Daoy (cell line): Measurements from ENCODE around the gene TLX2. TPM values are rescaled to one million over a fixed set of nuclear protein-coding genes. Genes with fewer than 3 reads are reported as not detected.

Source experiments
- DNase-seq: peaks from one replicate; pipeline ENCODE4 v3.0.0-alpha.2; 2015; ENCODE audit warnings: low read depth
- total RNA-seq: library from RNA; depleted of rRNA; stranded (reverse); fragments of >200 nt; shearing (Covaris generic); gene quantifications from 2 replicates; pipeline ENCODE4 v1.2.3, GENCODE V29; 2014

TLX2 gene
- total RNA-seq, 1 experiment from 2014 or later: not detected

DNA sequence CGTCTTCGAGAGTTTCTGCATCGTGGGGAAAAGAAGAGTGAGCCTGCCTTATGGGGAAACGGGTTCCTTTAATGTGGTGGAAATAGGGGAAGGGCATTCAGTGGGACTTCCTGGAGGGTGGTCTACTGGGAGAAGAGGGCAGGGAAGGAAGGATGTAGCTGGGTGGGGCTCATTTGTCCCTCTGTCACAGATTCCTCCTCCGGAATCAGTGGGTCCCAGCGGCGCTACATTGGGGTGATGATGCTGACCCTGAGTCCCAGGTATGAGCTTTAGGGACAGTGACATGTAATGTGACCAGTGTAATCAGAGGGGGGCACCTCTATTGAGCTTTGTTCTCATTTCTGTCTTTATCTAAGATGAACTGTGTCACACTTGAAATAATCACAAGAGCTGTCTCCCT lies 17.4 kb downstream of the TLX2 start:
- no peak for DNase-seq

DNA sequence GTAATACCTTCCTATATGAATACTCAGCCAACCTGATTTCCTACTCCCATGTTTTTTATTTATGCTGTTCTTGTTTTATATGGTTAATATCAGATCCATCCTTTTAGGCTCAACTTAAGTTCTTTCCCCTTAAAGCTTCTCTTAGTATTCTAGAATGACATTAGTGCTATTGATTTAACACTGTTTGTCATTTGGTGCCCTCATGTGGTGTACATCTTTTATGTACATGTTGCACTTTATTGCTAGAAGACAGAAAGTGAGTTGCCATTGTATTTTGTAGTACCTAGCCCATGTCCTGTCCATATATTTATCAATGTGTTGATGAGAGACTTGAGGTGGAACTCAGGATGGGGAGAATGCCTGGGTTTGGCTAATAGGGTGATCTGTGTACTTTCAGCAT lies 18.0 kb downstream of the TLX2 start:
- DNase-seq: no peak

DNA sequence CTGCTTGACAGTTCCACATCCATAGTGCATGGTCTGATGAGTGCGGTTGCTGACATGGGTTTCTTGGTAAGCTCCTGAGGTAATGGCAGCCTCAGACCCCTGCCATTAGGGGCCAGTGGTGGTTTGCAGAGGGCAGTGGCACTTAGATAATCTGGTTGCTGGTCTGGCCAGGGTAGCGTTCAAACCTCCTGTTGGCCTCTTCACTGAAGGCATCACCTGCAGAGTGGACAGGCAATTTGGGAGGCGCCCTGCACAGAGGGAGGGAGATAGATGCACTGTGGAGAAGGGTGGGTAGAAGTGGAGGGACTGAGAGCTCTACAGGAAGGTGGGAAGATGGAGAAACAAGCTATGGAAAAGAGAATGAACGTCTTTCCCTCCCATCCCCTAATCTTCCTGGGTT lies 19.2 kb downstream of the TLX2 start:
- no peak for DNase-seq

DNA sequence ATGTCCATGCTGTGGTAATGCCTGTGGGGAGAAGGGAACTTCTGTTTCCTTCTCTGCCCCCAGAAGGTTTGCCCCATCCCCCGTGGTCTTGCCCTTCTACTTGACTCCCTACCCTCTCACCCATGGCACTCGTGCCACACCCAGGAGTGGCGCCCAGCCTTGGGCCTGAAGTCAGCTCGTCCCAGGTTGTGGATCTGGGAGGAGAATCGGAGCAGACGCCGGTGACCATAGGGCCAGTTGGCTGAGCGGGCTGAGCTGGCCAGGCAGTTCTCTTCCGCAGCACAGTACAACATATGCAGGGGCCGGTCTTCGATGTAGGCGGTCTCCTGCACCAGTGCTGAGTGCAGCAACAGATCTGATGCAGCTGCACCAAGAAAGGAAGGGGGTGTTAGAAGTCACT lies 20.2 kb downstream of the TLX2 start:
- no peak for DNase-seq

DNA sequence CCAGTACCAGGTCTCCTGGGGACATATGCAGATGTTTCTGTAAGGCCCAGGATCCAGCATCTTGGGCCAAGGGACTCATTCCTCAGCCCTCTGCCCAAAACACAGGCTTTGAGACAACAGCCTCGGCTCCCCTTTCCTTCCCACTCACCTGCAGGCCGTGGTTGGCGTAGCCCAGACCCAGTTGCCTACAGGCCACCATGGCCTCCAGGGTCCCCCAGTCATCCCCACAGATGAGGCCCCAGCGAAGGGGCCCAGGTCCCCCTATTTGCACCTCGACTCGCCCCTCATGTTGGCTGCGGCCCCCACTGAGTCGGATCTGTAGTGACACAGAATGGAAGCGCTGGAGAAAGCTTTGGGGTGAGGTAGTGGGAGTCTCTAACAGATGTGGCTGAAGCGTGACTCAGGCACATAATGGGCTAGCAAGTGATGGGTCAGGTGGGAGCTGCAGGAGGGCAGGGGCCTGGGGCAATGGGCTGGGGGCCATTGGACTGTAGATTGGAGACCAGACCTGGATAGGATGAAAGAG lies 21.3 kb downstream of the TLX2 start:
- DNase-seq: no peak

DNA sequence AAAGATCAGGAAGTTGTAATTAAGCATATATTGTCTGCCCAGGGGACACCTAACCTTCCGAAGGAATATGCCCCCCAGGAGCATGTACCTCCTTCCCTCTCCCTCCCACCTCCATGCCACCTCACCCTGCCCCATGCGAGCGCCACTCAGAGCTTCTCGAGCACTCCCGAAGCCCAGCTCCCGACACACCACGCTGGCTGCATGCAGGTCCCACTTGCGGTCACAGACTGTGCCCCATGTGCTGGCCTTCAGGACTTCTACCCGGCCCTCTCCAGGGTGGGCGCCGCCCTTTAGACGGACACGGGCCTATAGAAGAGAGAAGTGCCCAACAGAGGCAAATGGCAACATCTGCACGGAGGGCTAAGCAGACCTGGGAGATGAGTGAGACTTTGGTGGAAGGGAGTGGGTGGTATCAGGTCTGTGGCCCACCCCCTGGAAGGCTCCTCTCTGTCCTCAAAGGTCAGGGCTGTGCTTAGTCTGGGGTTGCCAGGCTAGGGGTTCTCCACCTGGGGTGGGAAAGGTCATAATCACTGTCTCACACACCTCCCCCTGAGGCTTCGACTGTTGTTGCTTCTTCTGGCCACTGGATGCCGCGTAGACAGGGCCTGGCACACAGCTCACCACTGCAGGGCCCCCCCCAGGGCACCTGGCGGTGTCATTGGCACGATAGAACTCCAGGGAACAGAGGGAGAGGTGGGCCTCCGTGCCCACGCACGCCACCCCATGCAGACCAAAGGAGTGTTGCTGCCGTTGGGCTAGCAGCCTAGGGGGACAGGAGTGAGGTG lies 22.1 kb downstream of the TLX2 start:
- no peak for DNase-seq

DNA sequence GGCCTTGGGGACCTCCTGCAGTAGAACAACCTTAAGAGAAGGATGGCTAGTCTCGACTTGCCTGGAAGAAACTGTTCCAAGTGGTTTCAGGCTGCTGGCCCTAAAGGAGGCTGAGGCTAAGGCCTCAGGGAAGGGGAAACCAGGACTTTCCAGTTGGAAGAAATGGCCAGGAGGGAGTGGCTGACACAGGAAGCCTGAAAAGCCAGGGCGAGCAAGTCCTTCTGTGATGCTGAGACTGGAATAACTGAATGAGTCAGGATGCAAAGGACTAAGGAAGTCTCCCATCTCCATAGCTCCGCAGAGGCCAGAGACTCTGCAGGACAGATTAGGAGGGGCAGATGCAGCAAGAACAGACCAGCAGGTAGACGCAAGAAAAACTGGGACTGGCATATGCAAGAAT lies 22.9 kb downstream of the TLX2 start:
- DNase-seq: no peak

DNA sequence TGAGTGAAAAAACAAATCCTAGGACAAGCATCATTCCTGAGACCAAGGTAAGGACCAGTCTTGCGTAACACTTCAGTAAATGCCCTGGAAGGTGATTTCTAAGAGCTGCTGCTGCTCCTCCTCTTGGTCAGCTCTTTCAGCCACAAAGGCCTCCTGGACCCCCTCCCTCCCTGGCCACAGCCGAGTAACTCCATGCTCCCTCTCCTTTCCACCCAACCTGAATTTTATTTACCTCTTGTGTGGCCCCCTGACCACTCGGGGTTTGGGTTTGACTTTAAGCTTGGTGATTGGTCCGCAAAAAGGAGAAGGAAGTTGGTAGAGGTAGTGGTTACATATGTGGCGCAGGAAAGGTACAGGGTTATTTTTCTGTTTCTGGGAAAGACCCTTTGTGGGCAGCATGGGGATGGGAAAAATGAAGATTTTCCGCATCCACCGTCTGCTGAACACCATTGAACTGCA lies 24.7 kb downstream of the TLX2 start:
- no peak for DNase-seq

DNA sequence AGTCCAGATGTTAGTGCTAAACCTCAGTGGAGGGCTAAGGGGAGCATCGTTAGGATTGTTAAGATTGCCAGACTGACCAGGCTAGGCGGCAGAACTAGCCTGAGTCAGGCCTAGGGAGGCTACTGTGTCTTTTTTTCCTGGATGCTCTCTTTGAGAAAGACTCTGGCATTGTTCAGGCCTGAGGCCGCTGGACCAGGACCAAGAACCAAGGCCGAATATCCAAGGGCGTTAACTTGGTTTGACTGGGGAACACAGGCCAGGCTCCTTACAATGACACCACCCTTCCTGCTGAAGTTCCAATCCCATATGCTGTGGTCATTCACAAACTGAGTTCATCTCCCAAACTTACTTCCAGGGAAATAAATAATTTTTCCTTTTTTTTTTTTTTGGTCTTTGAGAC lies 26.0 kb downstream of the TLX2 start:
- DNase-seq: no peak

DNA sequence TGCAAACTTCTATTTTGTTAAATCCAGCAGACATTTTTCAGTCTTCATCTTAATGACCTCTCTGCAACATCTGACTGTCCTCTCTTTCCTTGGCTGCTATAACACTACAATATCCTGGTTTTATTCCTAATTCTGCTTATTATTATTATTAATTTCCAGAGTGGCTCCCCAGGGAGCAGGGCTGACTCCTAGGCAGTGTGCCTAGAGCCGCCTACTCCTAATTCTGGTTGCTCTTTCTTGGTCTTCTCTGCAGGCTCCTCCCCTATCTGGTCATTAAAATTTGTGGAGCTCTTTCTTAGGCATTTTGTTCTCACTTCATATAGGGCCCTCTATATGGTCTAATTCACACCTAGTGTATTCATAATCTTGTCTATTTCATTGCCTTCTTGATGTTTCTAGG lies 28.7 kb downstream of the TLX2 start:
- DNase-seq: no peak

DNA sequence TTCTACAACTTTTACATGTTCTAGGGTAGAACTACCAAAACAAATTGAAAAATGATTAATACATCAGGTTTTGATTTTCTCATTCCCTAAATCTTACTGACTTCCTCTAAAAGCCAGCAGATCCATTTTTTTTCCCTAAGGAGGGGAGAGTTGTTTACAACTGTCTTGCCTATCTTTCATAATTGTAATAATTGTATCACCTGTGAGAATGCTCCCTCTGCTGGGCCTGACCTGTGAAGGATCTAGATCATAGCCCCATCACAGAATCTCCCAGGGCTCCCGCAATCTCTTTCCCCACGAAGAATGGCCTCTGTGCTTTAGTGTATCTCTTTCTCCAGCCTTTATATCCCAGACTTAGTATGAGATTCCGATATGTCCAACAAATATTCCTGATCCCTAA lies 30.4 kb downstream of the TLX2 start:
- no peak for DNase-seq

DNA sequence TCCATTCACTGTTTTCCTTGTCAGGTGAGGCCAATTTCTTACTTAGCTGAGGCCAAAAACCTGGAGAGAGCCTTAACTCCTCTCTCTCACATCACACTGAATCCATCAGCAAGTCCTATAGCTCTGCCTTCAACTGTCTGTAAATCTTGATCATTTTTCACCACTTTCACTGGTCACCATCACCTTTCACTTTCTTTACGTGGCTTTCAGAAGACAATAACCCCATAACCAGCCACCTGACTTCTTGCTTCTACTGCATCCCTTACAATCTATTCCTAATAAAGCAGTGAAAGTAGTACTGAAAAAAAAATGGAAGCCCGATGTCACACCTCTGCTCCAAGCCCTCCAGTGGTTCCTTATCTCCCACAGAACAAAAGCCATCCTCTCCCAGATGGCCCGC lies 31.8 kb downstream of the TLX2 start:
- DNase-seq: no peak

DNA sequence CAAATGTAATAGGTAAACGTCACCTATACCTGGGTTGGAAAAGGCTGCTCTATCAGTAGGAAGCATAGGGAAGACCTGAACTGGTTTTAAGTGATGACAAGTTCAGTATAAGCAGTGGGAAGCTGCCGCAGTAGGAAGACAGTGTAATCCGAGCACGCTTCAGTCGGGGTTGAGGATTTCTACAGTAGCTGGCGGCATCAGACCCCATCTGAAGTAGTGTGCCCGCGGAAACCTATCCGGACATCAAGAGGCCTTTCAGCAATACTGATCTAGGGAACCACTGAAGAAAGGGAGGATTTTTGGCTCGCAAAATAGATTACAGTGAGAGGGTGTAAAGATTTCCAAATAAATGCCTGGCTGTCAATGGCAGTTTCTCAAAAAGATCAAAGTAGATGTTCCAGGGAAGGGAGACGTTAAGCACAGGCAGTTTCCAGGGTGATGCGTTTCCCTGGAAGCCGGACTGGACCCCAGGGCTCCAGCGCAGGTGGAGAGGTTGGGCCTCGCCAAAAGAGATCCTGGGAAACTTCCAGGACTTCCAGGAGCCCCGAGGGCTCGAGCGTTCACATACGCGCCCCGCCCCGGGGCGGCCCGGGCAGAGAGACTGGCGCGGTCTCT lies 34.1 kb downstream of the TLX2 start:
- DNase-seq: no peak

DNA sequence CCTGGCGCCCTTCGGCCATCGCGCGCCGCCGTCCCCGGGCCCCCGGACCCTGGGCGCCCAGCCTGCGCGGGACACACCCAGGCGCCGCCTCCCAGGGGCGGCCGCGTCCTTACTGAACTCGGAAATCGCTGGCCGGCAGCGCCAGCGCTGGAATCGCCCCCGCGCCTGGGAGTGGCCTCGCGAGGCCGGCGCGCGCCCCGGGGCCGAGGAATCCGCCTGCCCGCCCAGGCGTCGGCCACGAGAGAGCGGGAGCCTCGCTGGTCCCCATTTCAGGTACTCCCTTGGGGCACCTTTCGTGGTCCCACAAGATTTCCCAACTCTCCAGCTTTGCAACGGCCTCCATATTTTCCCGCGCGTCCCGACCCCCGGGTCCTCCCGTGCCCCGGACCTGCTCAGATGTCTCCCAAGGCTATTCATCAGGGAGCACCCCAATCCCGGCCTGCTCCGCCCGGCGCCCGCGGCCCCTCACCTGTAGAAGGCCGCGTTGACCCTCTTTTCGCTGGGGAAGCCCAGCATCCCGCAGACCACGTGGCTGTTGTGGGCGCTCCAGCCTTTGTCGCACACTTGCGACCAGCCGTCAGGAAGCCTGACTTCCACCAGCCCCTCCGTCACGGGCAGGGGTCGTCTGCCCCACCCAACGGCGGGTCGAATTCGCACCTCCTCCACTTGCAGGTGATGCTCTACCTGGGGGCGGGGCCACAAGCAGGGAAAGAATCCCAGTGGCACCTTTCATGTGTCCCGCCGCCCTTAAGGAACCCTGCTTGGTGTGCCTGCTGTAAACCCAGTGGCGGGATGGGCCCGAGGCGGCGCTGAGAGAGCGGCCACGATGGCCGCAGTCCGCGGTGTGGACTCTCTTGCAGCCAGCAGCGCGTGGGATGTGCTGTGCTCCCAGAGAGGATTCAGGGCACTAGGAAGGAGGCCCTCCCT lies 34.9 kb downstream of the TLX2 start:
- DNase-seq: peak; percentile 73

DNA sequence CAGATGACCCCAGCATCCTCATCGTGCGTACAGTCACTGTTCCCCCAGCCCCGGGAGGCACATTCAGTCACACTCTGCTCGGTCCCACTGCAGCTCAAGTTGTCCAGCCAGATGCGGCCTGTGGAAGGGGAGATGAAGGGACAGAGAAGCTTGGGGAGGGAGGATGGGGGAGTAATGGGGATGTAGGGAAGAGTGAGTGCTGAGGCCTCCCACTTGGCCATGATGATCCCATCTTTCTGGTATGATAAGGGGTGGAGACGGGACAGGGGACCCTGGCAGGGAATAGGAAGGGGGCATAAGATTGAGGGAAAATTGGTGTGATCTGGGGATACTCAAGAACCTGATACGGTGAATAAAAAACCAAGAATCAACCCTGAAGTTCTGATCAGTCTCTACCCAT lies 36.0 kb downstream of the TLX2 start:
- DNase-seq: no peak

DNA sequence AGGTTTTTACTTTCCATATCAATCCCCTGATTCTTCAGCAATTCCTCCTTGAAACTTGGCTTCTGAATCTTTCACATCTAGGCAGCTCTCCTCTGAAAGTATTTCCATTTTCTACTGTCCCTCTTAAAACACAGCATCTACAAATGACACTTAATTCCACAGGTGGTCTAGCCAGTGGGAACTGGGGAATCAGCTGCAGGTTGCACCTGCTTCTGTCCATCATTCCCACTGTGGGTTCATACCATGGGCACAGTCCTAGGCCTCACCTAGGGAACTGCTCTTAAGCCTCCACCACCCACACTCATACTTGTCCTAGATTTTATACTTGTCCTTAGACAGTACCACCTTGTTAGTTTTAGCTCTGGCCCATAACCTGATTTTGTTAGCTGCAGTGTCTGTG lies 37.3 kb downstream of the TLX2 start:
- DNase-seq: no peak

DNA sequence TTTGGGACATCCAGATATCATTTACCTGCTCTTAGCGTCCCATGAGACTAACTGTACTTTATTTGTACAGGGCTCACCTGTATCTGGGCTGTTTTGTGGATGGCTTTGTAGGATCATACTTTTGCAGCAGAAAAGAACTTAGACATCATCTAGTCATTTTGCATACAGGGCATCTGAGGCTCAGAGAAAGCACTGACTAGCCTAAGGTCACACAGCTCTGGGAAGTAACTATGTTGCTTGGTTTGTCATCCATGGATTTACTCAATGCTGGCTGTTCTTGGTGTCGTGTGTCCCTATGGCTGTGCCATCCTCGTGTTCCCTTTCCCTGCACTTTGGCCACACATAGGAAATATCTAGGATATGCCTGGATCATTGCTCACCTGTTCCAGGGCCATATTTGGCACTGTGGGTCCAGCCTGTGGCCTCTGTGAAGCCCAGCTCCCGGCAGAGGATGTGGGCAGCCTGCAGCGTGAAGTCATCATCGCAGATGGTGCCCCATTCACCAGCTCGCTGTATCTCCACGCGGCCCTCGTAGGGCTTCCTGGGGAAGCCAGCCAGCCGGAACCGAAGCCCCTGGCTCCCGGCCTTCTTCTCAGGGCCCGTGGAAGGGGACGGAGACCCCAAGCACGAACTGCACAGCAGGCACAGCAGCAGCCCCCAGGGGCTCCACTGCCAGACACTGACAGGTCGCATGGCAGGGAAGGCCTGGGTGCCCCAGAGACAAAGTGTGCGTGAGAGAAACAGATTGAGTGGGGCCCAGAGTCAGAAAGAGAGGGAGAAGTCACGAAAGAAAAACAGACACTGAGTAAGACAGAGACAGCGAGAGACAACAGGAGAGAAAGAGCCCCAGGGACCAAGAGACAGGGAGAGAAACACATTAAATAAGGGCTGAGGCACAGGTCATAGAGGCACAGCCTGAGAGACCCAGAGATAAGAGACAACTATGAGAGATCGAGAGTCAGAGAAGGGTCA lies 38.0 kb downstream of the TLX2 start:
- DNase-seq: peak; percentile 45

DNA sequence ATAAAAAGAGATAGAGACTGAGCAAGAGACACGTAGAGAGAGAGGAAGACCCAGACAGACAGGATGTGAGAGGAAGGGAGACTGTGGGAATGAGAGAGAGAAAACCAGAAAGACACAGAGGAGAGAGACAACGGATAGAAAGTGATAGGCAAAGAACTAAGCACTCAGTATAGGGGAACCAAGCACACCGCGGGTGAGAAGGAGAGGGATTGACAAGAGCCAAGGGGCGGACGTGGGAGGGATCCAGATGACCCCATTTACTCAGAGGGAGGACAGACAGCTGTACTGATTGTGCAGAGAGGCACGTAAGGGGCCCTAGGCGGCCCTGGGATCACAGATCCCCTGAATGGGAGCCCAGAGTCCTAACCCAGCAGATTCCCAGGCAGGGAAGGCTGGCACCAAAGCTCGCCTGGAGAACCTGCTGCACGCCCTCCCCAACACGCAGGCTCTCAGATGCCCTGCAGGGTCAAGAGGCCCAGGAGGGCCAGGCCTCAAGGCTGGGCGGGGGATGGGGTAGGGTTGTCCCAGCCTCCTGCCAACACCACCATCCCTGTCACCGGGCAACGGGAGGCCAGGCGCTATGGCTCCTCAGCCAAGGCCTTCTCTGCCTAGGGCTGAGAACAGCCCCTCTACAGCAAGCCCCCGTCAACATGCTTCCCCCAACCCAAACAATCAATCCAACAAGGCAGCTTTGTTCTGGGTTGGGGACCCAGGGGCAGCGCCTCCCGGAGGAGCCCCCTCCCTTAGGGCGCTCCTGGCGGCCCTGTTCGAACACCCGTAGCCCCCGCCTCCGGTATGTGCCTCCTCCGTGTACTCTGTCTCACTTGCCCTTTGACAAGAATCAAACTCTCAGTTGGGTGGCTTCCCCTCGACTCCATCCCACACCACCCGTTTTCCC lies 38.9 kb downstream of the TLX2 start:
- DNase-seq: peak; percentile 52

DNA sequence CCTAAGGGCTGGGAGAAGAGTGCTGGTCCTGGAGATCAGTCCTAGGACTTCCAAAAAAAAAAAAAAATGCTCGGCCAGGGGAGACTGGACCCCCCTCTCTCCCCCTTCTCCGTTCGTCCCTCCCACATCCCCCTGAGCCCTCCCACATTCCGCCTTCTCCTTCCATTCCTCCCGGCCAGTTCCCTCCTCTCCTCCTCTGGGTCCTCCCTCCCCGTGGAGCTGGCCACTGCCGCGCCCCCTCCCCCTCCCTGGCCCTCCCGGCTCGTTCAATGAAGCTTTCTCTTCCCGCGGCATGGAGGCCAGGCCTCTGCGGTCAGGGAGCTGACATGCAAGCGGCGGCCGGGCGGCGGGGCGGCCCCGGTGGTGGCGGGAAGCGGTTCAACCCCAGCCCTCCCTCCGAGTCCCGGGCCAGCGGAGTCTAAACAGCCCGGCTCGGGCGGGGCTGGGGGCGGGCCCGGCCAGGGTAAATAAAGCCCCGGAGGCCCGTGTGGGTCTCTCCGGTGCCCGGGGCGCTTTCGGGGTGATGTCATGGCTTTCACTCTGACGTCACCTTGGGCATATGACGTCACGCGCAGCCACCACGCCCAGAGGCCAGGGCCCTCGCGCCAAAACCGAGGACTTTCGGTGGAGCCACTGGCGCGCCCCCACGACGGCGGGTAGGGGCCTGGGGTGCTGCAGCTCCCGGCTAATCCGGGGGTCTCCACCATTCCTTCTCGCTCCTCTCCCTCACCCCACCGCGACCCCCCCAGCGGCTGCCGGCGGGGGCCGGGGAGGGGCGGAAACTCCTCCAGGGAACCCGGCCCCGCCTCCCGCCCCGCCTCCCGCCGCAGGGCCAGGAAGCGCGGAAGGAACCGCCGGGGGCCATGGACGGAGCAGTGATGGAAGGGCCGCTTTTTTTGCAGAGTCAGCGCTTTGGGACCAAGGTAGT lies 39.9 kb downstream of the TLX2 start, which contains the start of the genes DOK1 and LOXL3:
DOK1 (plus strand) TSS at position 829 of the 928 bp plus-strand sequence; CDS start at position 864, 35 bp downstream.
LOXL3 (minus strand) TSS at position 51 of the 928 bp plus-strand sequence. CDS start 1,308 bp downstream, outside the sequence.
- DNase-seq: peak; percentile 92
